ENCODE data around the gene CHST11. TPM values are rescaled to one million over a fixed set of nuclear protein-coding genes. Genes with fewer than 3 reads are reported as not detected.
"Not testable (repeated sequence)": the region's sequence is repeated elsewhere in the genome, so short reads cannot be mapped to it uniquely, and the experiment has no call there.

CHST11 gene
- total RNA-seq, 2 donors from 2014 or later = 4.6 to 14.5 TPM

- no peaks in the 10 kb centered on the region for H3K36me3 ChIP-seq (replicated peaks in 1 of 2; ENCODE audit: insufficient read depth in 1 of 2, low read depth in 2 of 2)
- H3K27me3 ChIP-seq = no peaks in the 10 kb centered on the region
- no peak overlapping the region for H3K27ac ChIP-seq
- DNase-seq = no peak
- intact Hi-C loops (cut with DNase I) = no loop called here
- no peaks in the 10 kb centered on the region for H3K9me3 ChIP-seq
- 47 to 54% methylated on average over 3 of the region's 3 CpGs for WGBS, 2 donors
- H3K4me3 ChIP-seq = no peak overlapping the region
- no peak for ATAC-seq
- H3K4me1 ChIP-seq = peaks cover 17% of the 10 kb centered on the region
- TF ChIP-seq CTCF (IDR thresholded peaks at IDR 0.05) (no peak), POLR2A (IDR thresholded peaks at IDR 0.05) (no peak)
Observed at GRCh38 chr12:104802208-104802607, 345.5 kb downstream of the CHST11 start.

- no peak for DNase-seq
- no peak for TF ChIP-seq CTCF (IDR thresholded peaks at IDR 0.05)
- TF ChIP-seq POLR2A (IDR thresholded peaks at IDR 0.05) = no peak
- H3K9me3 ChIP-seq = no peaks in the 10 kb centered on the region
- no peak for ATAC-seq
- peaks cover 17% of the 10 kb centered on the region for H3K4me1 ChIP-seq
- 90 to 91% methylated on average over 4 of the region's 4 CpGs for WGBS, 2 donors
- no peak overlapping the region for H3K27ac ChIP-seq
- intact Hi-C loops (cut with DNase I) = no loop called here
- H3K36me3 ChIP-seq (replicated peaks in 1 of 2; ENCODE audit: insufficient read depth in 1 of 2, low read depth in 2 of 2) = no peaks in the 10 kb centered on the region
- no peak overlapping the region for H3K4me3 ChIP-seq
- no peaks in the 10 kb centered on the region for H3K27me3 ChIP-seq
Observed at GRCh38 chr12:104805186-104805585, 348.4 kb downstream of the CHST11 start.

GRCh38 chr12:104806194-104806593, 349.4 kb downstream of the CHST11 start:
- H3K27me3 ChIP-seq; intact Hi-C loops (cut with DNase I); ATAC-seq: not testable (repeated sequence)

GRCh38 chr12:104809251-104809650, 352.5 kb downstream of the CHST11 start:
- no peak for DNase-seq
- Histone ChIP-seq H3K27me3 (no peaks in the 10 kb centered on the region), H3K9me3 (no peaks in the 10 kb centered on the region), H3K36me3 (replicated peaks in 1 of 2; ENCODE audit: insufficient read depth in 1 of 2, low read depth in 2 of 2) (no peaks in the 10 kb centered on the region), H3K27ac (no peak overlapping the region), H3K4me1 (no peaks in the 10 kb centered on the region), H3K4me3 (no peak overlapping the region)
- intact Hi-C loops (cut with DNase I) = no loop called here
- 96 to 99% methylated on average over 3 of the region's 3 CpGs for WGBS, 2 donors
- ATAC-seq = no peak
- TF ChIP-seq CTCF (IDR thresholded peaks at IDR 0.05) = no peak
- no peak for TF ChIP-seq POLR2A (IDR thresholded peaks at IDR 0.05)

More at GRCh38 chr12:104806194-104806593, 349.4 kb downstream of the CHST11 start:
- not testable (repeated sequence) for H3K36me3 ChIP-seq (replicated peaks in 1 of 2; ENCODE audit: insufficient read depth in 1 of 2, low read depth in 2 of 2); H3K9me3 ChIP-seq; H3K4me1 ChIP-seq; DNase-seq; H3K27ac ChIP-seq; H3K4me3 ChIP-seq
- WGBS, 2 donors = 100% methylated on average over 2 of the region's 4 CpGs

- H3K9me3 ChIP-seq = no peaks in the 10 kb centered on the region
Observed at GRCh38 chr12:104809706-104810385, 353.1 kb downstream of the CHST11 start.

More at GRCh38 chr12:104809706-104810385, 353.1 kb downstream of the CHST11 start:
- intact Hi-C loops (cut with DNase I) = no loop called here
- ATAC-seq = no peak
- Histone ChIP-seq H3K27me3 (no peaks in the 10 kb centered on the region), H3K4me1 (no peaks in the 10 kb centered on the region), H3K4me3 (no peak overlapping the region), H3K27ac (no peak overlapping the region), H3K36me3 (replicated peaks in 1 of 2; ENCODE audit: insufficient read depth in 1 of 2, low read depth in 2 of 2) (no peaks in the 10 kb centered on the region)
- no peak for DNase-seq
- WGBS, 2 donors = 82 to 84% methylated on average over 4 of the region's 4 CpGs
- TF ChIP-seq POLR2A (IDR thresholded peaks at IDR 0.05) = no peak
- TF ChIP-seq CTCF (IDR thresholded peaks at IDR 0.05) = no peak

Small RNA genes lying within 50 kb of the gene (microRNA-seq; reads per million reads assigned to microRNA genes)
- gene MIR3922 (ENCODE audit: borderline number of aligned reads in 2 of 2, borderline replicate concordance in 2 of 2) = 0 to 0.45 reads per million in 2 donors

Small RNA genes lying within 50 kb of the gene (small RNA-seq; reads per million reads assigned to genes)
- gene MIR3922 = not detected

Other genes with a start within 250 kb of the CHST11 start
- 10 to 100 TPM; 35.9 to 36.6 TPM for gene TXNRD1, start 241.2 kb upstream of the CHST11 start, total RNA-seq
- 1 to 10 TPM; 2.9 to 4.6 TPM for gene EID3, start 153.2 kb upstream of the CHST11 start, total RNA-seq